Fibroblast of lung (primary cell): ENCODE measurements around the gene KCNG2.

Experiments
- CTCF ChIP-seq, 2 donors: IDR thresholded peaks in 1 of 2; conservative IDR thresholded peaks in 1 of 2; 1 replicate in 1 of 2; 2 replicates in 1 of 2; pipeline ENCODE4 v1.5.1; 2011 to 2012; ENCODE audit warnings: low read length in 2 of 2, control low read depth in 1 of 2, inconsistent platforms in 1 of 2, low read depth in 1 of 2, mild to moderate bottlenecking in 1 of 2
- EZH2 ChIP-seq: IDR thresholded peaks from 2 replicates; pipeline ENCODE4 v1.5.1; 2012; ENCODE audit warnings: low read length, control low read depth, mild to moderate bottlenecking; ENCODE audit errors: missing control alignments

DNA sequence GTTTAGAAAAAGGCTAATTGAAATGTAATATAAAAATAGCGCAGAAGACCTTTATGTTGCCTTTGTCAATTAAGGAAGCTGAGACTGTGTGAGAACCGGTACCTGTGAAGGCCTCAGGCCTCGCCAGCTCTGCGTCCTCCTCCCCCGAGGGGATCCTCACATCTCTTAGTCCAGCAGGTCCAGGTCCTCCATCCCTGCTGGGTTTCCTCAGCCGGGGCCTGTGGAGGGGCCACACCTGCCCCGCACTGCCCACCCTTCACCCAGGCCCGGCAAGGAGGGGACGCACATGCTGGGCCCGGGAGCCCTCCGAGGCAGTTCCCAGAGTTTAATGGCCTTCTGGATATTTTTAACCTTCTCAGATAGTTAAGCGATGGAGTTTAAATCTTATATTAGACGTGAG lies 3.5 kb downstream of the KCNG2 start:
- no peak for TF ChIP-seq CTCF (conservative IDR thresholded peaks at IDR 0.05 in 1 of 2, IDR thresholded peaks at IDR 0.05 in 1 of 2; ENCODE audit: low read depth in 1 of 2, low read length in 2 of 2)
- TF ChIP-seq EZH2 = no peak
